ENCODE measurements around the gene ADAM12. TPM values are rescaled to one million over a fixed set of nuclear protein-coding genes. Genes with fewer than 3 reads are reported as not detected.

ADAM12 gene
- polyA plus RNA-seq, 3 donors = 0.05 TPM; not detected in 2

DNA sequence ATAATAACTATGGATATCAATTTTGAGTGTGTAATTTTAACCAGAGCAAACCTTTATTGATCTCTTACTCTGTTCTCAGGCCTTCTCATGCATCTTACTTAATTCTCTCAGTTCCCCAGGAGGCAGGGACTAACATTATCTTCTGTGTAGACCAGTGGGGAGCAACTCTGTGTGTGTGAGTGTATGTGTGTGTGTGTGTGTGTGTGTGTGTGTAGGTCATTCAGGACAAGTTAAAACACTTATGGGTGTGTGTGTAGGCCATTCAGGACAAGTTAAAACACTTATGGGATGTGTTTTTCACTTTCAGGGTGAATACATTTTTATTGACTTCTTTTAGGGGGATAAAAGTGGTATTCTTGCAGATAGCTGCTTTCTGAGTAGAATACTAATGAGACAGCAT, 145.0 kb downstream of the ADAM12 start:
- Mint-ChIP-seq H3K4me1 (no peaks in the 10 kb centered on the region), H3K27ac (no peak overlapping the region), H3K36me3 (no peaks in the 10 kb centered on the region), H3K9me3 (peaks cover 0 to 2% (median 0%) of the 10 kb centered on the region in 7 donors), H3K4me3 (no peak overlapping the region), H3K27me3 (ENCODE audit: low read depth in 3 of 3) (peaks cover 0 to 2% (median 0%) of the 10 kb centered on the region in 3 donors)
- no peaks in the 10 kb centered on the region for H4K20me1 ChIP-seq (ENCODE audit: insufficient read depth, low read length)
- no peak for DNase-seq
- no peaks in the 10 kb centered on the region for H3K9me3 ChIP-seq (replicated peaks in 1 of 2; ENCODE audit: control insufficient read depth in 1 of 2, insufficient read depth in 1 of 2, low read length in 2 of 2)
- no peak overlapping the region for H2AFZ ChIP-seq (ENCODE audit: insufficient read depth, low read depth, low read length, poor library complexity, severe bottlenecking)
- intact Hi-C loops (cut with micrococcal nuclease) = no loop called here
- H3K27me3 ChIP-seq (ENCODE audit: control insufficient read depth in 2 of 2, insufficient read depth in 2 of 2, low read length in 2 of 2) = no peaks in the 10 kb centered on the region
- H3K36me3 ChIP-seq (replicated peaks in 1 of 2; ENCODE audit: control insufficient read depth in 1 of 2, insufficient read depth in 2 of 2, low read length in 2 of 2) = no peaks in the 10 kb centered on the region
- no peaks in the 10 kb centered on the region for H3K79me2 ChIP-seq (ENCODE audit: insufficient read depth, low read length)
- H3K27ac ChIP-seq (ENCODE audit: low read depth in 1 of 2, low read length in 2 of 2) = no peak overlapping the region
- no peak overlapping the region for H3K4me2 ChIP-seq (replicated peaks; ENCODE audit: extremely low read depth, low read length, poor library complexity, severe bottlenecking)
- no peak overlapping the region for H3K4me3 ChIP-seq (replicated peaks in 1 of 3; ENCODE audit: low read depth in 2 of 3, low read length in 3 of 3)
- no peaks in the 10 kb centered on the region for H3K4me1 ChIP-seq (ENCODE audit: control insufficient read depth in 1 of 2, insufficient read depth in 2 of 2, low read length in 2 of 2)
- H3K9ac ChIP-seq (ENCODE audit: insufficient read depth, low read length, poor library complexity, severe bottlenecking) = no peak overlapping the region
- TF ChIP-seq, protein P1, sequence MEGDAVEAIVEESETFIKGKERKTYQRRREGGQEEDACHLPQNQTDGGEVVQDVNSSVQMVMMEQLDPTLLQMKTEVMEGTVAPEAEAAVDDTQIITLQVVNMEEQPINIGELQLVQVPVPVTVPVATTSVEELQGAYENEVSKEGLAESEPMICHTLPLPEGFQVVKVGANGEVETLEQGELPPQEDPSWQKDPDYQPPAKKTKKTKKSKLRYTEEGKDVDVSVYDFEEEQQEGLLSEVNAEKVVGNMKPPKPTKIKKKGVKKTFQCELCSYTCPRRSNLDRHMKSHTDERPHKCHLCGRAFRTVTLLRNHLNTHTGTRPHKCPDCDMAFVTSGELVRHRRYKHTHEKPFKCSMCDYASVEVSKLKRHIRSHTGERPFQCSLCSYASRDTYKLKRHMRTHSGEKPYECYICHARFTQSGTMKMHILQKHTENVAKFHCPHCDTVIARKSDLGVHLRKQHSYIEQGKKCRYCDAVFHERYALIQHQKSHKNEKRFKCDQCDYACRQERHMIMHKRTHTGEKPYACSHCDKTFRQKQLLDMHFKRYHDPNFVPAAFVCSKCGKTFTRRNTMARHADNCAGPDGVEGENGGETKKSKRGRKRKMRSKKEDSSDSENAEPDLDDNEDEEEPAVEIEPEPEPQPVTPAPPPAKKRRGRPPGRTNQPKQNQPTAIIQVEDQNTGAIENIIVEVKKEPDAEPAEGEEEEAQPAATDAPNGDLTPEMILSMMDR (IDR thresholded peaks at IDR 0.05) = no peak

DNA sequence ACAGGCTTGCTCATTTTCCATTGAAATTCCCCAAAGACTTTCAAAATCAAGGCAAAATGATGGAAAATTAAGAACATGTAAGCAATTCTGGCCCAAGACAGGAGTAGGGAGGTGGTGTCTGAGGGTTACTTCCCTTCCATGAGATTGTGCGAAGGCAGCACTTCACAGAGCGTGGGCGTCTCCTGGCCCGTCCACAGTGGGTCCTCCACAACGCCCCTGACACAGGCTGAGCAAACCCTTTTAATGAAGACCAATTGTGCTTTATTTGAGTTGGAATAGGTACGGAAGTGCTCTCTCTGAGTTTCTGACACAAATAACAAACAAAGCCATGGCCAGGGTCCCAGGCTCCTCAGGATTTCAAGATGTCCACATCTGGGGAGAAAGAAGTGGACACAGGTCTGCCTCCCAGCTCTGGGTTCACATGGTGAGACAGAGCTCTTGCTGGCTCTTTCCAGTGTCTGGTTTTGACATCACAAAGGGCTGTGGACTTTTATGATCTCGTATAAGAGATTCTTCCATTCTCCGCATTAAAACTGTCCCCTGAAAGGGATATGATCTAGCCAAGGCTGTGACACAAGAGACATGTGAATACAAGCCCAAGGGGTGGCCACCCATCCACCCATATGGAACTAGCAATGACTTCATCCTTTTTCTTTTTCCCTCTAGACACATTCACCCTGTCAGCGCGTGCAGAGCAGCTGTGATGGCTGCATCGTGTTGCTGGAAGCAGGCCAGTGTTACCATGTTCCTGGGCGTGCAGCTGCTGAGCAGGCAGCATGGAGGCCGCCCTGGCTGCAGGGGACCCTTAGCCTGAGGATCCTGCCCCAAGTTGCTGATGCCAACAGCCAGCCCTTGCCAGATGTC, 145.6 kb downstream of the ADAM12 start:
- WGBS (ENCODE audit: insufficient coverage) = 93% methylated on average over 9 of the region's 13 CpGs
- Mint-ChIP-seq H3K36me3 (no peaks in the 10 kb centered on the region), H3K4me1 (no peaks in the 10 kb centered on the region), H3K4me3 (no peak overlapping the region), H3K27ac (no peak overlapping the region), H3K9me3 (no peaks in the 10 kb centered on the region), H3K27me3 (ENCODE audit: low read depth in 3 of 3) (peaks cover 0 to 2% (median 0%) of the 10 kb centered on the region in 3 donors)
- H3K4me3 ChIP-seq (replicated peaks in 1 of 3; ENCODE audit: low read depth in 2 of 3, low read length in 3 of 3) = no peak overlapping the region
- H2AFZ ChIP-seq (ENCODE audit: insufficient read depth, low read depth, low read length, poor library complexity, severe bottlenecking) = no peak overlapping the region
- H3K27me3 ChIP-seq (ENCODE audit: control insufficient read depth in 2 of 2, insufficient read depth in 2 of 2, low read length in 2 of 2) = no peaks in the 10 kb centered on the region
- no peaks in the 10 kb centered on the region for H3K9me3 ChIP-seq (replicated peaks in 1 of 2; ENCODE audit: control insufficient read depth in 1 of 2, insufficient read depth in 1 of 2, low read length in 2 of 2)
- TF ChIP-seq, protein P1 (IDR thresholded peaks at IDR 0.05) = no peak
- H4K20me1 ChIP-seq (ENCODE audit: insufficient read depth, low read length) = no peaks in the 10 kb centered on the region
- DNase-seq = no peak
- no peaks in the 10 kb centered on the region for H3K79me2 ChIP-seq (ENCODE audit: insufficient read depth, low read length)
- no peaks in the 10 kb centered on the region for H3K4me1 ChIP-seq (ENCODE audit: control insufficient read depth in 1 of 2, insufficient read depth in 2 of 2, low read length in 2 of 2)
- no peak overlapping the region for H3K4me2 ChIP-seq (replicated peaks; ENCODE audit: extremely low read depth, low read length, poor library complexity, severe bottlenecking)
- intact Hi-C loops (cut with micrococcal nuclease) = no loop called here
- H3K36me3 ChIP-seq (replicated peaks in 1 of 2; ENCODE audit: control insufficient read depth in 1 of 2, insufficient read depth in 2 of 2, low read length in 2 of 2) = no peaks in the 10 kb centered on the region
- H3K9ac ChIP-seq (ENCODE audit: insufficient read depth, low read length, poor library complexity, severe bottlenecking) = no peak overlapping the region
- no peak overlapping the region for H3K27ac ChIP-seq (ENCODE audit: low read depth in 1 of 2, low read length in 2 of 2)
